Inferior parietal cortex (tissue), 1 donor: ENCODE data around the gene PEX5L.

Experiments used
- DNase-seq: peaks from one replicate; pipeline ENCODE4 v3.0.0-alpha.2; 2016; ENCODE audit errors: extremely low spot score

PEX5L gene

GRCh38 chr3:179896507-179896906 lies 140.2 kb downstream of the PEX5L start:
- no peak for DNase-seq

- no peak for DNase-seq
Measured at GRCh38 chr3:179895330-179895729, 141.4 kb downstream of the PEX5L start.

- DNase-seq, result no peak
Measured at GRCh38 chr3:179887295-179887943, 149.3 kb downstream of the PEX5L start.

GRCh38 chr3:179885950-179886349 lies 150.8 kb downstream of the PEX5L start:
- no peak for DNase-seq

- no peak for DNase-seq
Measured at GRCh38 chr3:179884136-179884535, 152.6 kb downstream of the PEX5L start.

- DNase-seq, result peak; percentile 27
Measured at GRCh38 chr3:179882292-179882691, 154.4 kb downstream of the PEX5L start.

GRCh38 chr3:179881791-179882190 lies 154.9 kb downstream of the PEX5L start:
- DNase-seq, result no peak

GRCh38 chr3:179880868-179881267 lies 155.9 kb downstream of the PEX5L start:
- no peak for DNase-seq

GRCh38 chr3:179876440-179876839 lies 160.3 kb downstream of the PEX5L start:
- no peak for DNase-seq

- DNase-seq, result no peak
Measured at GRCh38 chr3:179872842-179873241, 163.9 kb downstream of the PEX5L start.

GRCh38 chr3:179871782-179872181 lies 165.0 kb downstream of the PEX5L start:
- DNase-seq, result no peak

- no peak for DNase-seq
Measured at GRCh38 chr3:179868715-179869114, 168.0 kb downstream of the PEX5L start.

GRCh38 chr3:179867961-179868360 lies 168.8 kb downstream of the PEX5L start:
- DNase-seq, result no peak

GRCh38 chr3:179865861-179866505 lies 170.8 kb downstream of the PEX5L start:
- no peak for DNase-seq

- DNase-seq, result no peak
Measured at GRCh38 chr3:179861953-179862352, 174.8 kb downstream of the PEX5L start.

GRCh38 chr3:179861292-179861691 lies 175.4 kb downstream of the PEX5L start:
- DNase-seq, result no peak

GRCh38 chr3:179860275-179861107 lies 176.2 kb downstream of the PEX5L start:
- DNase-seq, result no peak

- DNase-seq, result no peak
Measured at GRCh38 chr3:179853176-179853575, 183.6 kb downstream of the PEX5L start.

GRCh38 chr3:179852142-179852905 lies 184.4 kb downstream of the PEX5L start:
- DNase-seq, result no peak

- no peak for DNase-seq
Measured at GRCh38 chr3:179848711-179849110, 188.0 kb downstream of the PEX5L start.

GRCh38 chr3:179842061-179842460 lies 194.7 kb downstream of the PEX5L start:
- no peak for DNase-seq

- DNase-seq, result no peak
Measured at GRCh38 chr3:179840985-179841384, 195.8 kb downstream of the PEX5L start.
